ENCODE measurements around the gene USP33.

The USP33 gene

DNA sequence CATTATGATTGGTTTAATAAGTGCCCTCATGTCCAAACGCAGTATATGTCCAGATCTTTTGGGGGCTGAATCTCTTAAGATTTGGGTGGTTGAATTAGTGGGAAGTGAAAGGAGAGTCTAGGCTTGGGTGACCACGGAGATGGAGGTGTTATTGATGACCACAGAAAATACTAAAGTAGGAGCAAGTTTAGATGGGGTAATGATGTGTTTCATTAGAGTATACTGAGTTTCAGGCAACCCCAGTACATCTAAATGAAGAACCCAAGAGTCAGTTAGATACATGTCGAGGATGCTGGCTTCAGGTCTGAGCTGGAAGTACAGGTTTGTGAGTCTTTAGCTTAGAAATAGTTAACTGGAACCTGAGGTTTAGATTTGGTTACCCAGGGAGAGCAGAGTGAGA lies 70.7 kb downstream of the USP33 start:
- no peak overlapping the region for H3K27ac ChIP-seq (ENCODE audit: low read depth, low read length, poor library complexity, severe bottlenecking)
- H3K79me2 ChIP-seq (ENCODE audit: insufficient read depth, low read length), result no peaks in the 10 kb centered on the region
- H2AFZ ChIP-seq (ENCODE audit: low read length), result no peak overlapping the region
- H3K27me3 ChIP-seq (ENCODE audit: insufficient read depth, low read length), result no peaks in the 10 kb centered on the region
- no peaks in the 10 kb centered on the region for H3K9me2 ChIP-seq (ENCODE audit: low read depth, low read length)
- H3K4me2 ChIP-seq (ENCODE audit: low read length), result no peak overlapping the region
- H3F3A ChIP-seq (ENCODE audit: insufficient read depth, low read length), result no peaks in the 10 kb centered on the region
- no peak overlapping the region for H3K9ac ChIP-seq (ENCODE audit: low read length)
- H3K4me1 ChIP-seq (ENCODE audit: insufficient read depth, low read length, severe bottlenecking), result peaks cover 10% of the 10 kb centered on the region
- H3K9me3 ChIP-seq (ENCODE audit: low read length), result no peaks in the 10 kb centered on the region
- 0 out of 2 replicates have a peak, but pooled peaks cover 3% of the 10 kb centered on the region for H3K36me3 ChIP-seq (ENCODE audit: insufficient read depth, low read length)
- no peaks in the 10 kb centered on the region for H4K20me1 ChIP-seq (ENCODE audit: insufficient read depth, low read length)
- TF ChIP-seq CTCF (IDR thresholded peaks at IDR 0.05; ENCODE audit: low read length) (no peak), EZH2 (IDR thresholded peaks at IDR 0.05; ENCODE audit: borderline replicate concordance, low read length) (no peak)
- H3K4me3 ChIP-seq (ENCODE audit: low read depth, low read length, poor library complexity, severe bottlenecking), result no peak overlapping the region

DNA sequence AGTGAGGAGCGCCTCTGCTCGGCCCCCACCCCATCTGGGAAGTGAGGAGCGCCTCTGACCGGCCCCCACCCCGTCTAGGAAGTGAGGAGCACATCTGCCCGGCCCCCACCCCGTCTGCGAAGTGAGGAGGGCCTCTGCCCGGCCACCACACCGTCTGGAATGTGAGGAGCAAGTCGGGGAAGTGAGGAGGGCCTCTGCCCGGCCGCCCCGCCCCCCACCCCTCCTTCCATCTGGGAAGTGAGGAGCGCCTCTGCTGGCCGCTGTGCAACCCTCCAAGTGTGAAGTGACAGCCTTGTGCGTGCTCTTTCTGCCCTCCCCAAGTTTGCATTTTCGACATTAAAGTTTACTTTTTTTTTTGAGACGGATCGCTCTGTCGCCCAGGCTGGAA lies 72.1 kb downstream of the USP33 start:
- no peak overlapping the region for H3K4me2 ChIP-seq (ENCODE audit: low read length)
- TF ChIP-seq CTCF (IDR thresholded peaks at IDR 0.05; ENCODE audit: low read length), result no peak
- no peak for TF ChIP-seq EZH2 (IDR thresholded peaks at IDR 0.05; ENCODE audit: borderline replicate concordance, low read length)
- H3K27ac ChIP-seq (ENCODE audit: low read depth, low read length, poor library complexity, severe bottlenecking), result no peak overlapping the region
- H3K4me3 ChIP-seq (ENCODE audit: low read depth, low read length, poor library complexity, severe bottlenecking), result no peak overlapping the region
- no peaks in the 10 kb centered on the region for H3K27me3 ChIP-seq (ENCODE audit: insufficient read depth, low read length)
- peaks cover 15% of the 10 kb centered on the region for H3K4me1 ChIP-seq (ENCODE audit: insufficient read depth, low read length, severe bottlenecking)
- no peaks in the 10 kb centered on the region for H3K36me3 ChIP-seq (ENCODE audit: insufficient read depth, low read length)
- H3F3A ChIP-seq (ENCODE audit: insufficient read depth, low read length), result no peaks in the 10 kb centered on the region
- H3K9me3 ChIP-seq (ENCODE audit: low read length), result no peaks in the 10 kb centered on the region
- H4K20me1 ChIP-seq (ENCODE audit: insufficient read depth, low read length), result no peaks in the 10 kb centered on the region
- H3K79me2 ChIP-seq (ENCODE audit: insufficient read depth, low read length), result no peaks in the 10 kb centered on the region
- H3K9me2 ChIP-seq (ENCODE audit: low read depth, low read length), result no peaks in the 10 kb centered on the region
- H3K9ac ChIP-seq (ENCODE audit: low read length), result no peak overlapping the region
- H2AFZ ChIP-seq (ENCODE audit: low read length), result no peak overlapping the region

DNA sequence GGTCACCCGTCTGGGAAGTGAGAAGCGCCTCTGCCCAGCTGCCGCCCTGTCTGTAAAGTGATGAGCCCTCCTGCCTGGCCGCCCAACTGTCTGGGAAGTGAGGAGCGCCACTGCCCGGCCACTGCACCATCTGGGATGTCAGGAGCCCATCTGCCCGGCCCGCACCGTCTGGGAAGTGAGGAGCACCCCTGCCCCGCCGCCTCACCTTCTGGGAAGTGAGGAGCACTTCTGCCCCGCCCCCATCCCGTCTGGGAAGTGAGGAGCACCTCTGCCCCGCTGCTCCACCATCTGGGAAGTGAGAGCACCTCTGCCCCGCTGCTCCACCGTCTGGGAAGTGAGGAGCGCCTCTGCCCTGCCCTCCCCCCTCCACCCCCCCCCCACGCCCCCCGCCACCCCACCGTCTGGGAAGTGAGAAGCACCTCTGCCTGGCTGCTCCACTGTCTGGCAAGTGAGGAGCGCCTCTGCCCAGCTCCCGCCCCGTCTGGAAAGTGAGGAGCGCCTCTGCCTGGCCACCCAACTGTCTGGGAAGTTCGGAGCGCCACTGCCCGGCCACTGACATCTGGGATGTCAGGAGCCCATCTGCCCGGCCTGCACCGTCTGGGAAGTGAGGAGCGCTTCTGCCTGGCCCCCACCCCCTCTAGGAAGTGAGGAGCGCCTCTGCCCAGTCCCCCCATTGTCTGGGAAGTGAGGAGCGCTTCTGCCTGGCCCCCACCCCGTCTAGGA lies 72.7 kb downstream of the USP33 start:
- no peaks in the 10 kb centered on the region for H3F3A ChIP-seq (ENCODE audit: insufficient read depth, low read length)
- no peak overlapping the region for H3K4me2 ChIP-seq (ENCODE audit: low read length)
- no peak for TF ChIP-seq CTCF (IDR thresholded peaks at IDR 0.05; ENCODE audit: low read length)
- TF ChIP-seq EZH2 (IDR thresholded peaks at IDR 0.05; ENCODE audit: borderline replicate concordance, low read length), result no peak
- no peaks in the 10 kb centered on the region for H3K36me3 ChIP-seq (ENCODE audit: insufficient read depth, low read length)
- H3K27me3 ChIP-seq (ENCODE audit: insufficient read depth, low read length), result no peaks in the 10 kb centered on the region
- peaks cover 15% of the 10 kb centered on the region for H3K4me1 ChIP-seq (ENCODE audit: insufficient read depth, low read length, severe bottlenecking)
- H3K9me2 ChIP-seq (ENCODE audit: low read depth, low read length), result no peaks in the 10 kb centered on the region
- no peak overlapping the region for H3K4me3 ChIP-seq (ENCODE audit: low read depth, low read length, poor library complexity, severe bottlenecking)
- no peaks in the 10 kb centered on the region for H3K9me3 ChIP-seq (ENCODE audit: low read length)
- peaks cover 3% of the 10 kb centered on the region for H3K79me2 ChIP-seq (ENCODE audit: insufficient read depth, low read length)
- H2AFZ ChIP-seq (ENCODE audit: low read length), result no peak overlapping the region
- no peaks in the 10 kb centered on the region for H4K20me1 ChIP-seq (ENCODE audit: insufficient read depth, low read length)
- H3K27ac ChIP-seq (ENCODE audit: low read depth, low read length, poor library complexity, severe bottlenecking), result no peak overlapping the region
- no peak overlapping the region for H3K9ac ChIP-seq (ENCODE audit: low read length)

Measured in OCI-LY1 (cell line).